Smooth muscle cell (in vitro differentiated cells): ENCODE measurements around the gene CD163. TPM values are rescaled to one million over a fixed set of nuclear protein-coding genes. Genes with fewer than 3 reads are reported as not detected.

Experiments used
- DNase-seq: peaks from one replicate; lab custom pipeline; 2025; ENCODE audit not compliant: unreplicated experiment; lab: John Stamatoyannopoulos, UW
- H2AFZ ChIP-seq: fragments of 200-600 bp; sonication (generic); 2 replicates; pipeline ENCODE4 v1.6.0; 2016; ENCODE audit warnings: antibody characterized with exemption, low read depth, mild to moderate bottlenecking
- H3F3A ChIP-seq: fragments of 200-600 bp; sonication (generic); 2 replicates; pipeline ENCODE4 v1.6.0; 2017; ENCODE audit warnings: antibody characterized with exemption, low read depth
- H3K27ac ChIP-seq: fragments of 200-600 bp; sonication (generic); 2 replicates; pipeline ENCODE4 v1.5.1; 2016; ENCODE audit warnings: low read depth, mild to moderate bottlenecking
- H3K27me3 ChIP-seq: fragments of 200-600 bp; sonication (generic); 2 replicates; pipeline ENCODE4 v1.6.1; 2016; ENCODE audit warnings: low read depth, mild to moderate bottlenecking
- H3K36me3 ChIP-seq: fragments of 200-600 bp; sonication (generic); 2 replicates; pipeline ENCODE4 v1.5.1; 2016; ENCODE audit warnings: low read depth
- H3K4me1 ChIP-seq: fragments of 200-600 bp; sonication (generic); 2 replicates; pipeline ENCODE4 v1.5.1; 2016; ENCODE audit warnings: low read depth
- H3K4me2 ChIP-seq: fragments of 200-600 bp; sonication (generic); 2 replicates; pipeline ENCODE4 v1.6.0; 2016; ENCODE audit warnings: mild to moderate bottlenecking
- H3K4me3 ChIP-seq: fragments of 200-600 bp; sonication (generic); 2 replicates; pipeline ENCODE4 v1.5.1; 2016; ENCODE audit warnings: mild to moderate bottlenecking
- H3K79me2 ChIP-seq: fragments of 200-600 bp; sonication (generic); 2 replicates; pipeline ENCODE4 v1.6.0; 2016; ENCODE audit warnings: low read depth, mild to moderate bottlenecking
- H3K9ac ChIP-seq: fragments of 200-600 bp; sonication (generic); 2 replicates; pipeline ENCODE4 v1.6.0; 2016; ENCODE audit warnings: low read depth
- H3K9me3 ChIP-seq: fragments of 200-600 bp; sonication (generic); replicated peaks from 2 replicates; pipeline ENCODE4 v1.5.1; 2016; ENCODE audit warnings: low read depth
- H4K20me1 ChIP-seq: fragments of 200-600 bp; sonication (generic); 2 replicates; pipeline ENCODE4 v1.6.0; 2016; ENCODE audit warnings: low read depth
- CTCF ChIP-seq: fragments of 200-600 bp; sonication (generic); IDR thresholded peaks from 2 replicates; pipeline ENCODE4 v1.5.1; 2017; ENCODE audit warnings: borderline replicate concordance, mild to moderate bottlenecking, antibody characterized with exemption; ENCODE audit not compliant: insufficient read depth, poor library complexity, severe bottlenecking
- WGBS: methylation state at CpG from one replicate; pipeline ENCODE4 v1.1.7; 2016; ENCODE audit warnings: low lambda C conversion rate; 5-methylcytosine and 5-hydroxymethylcytosine counted together
- polyA plus RNA-seq: library from polyadenylated mRNA; unstranded; fragments of >200 nt; fragmentation: Nextera tagmentation; extraction: Ambion mirVana; gene quantifications from 2 replicates; pipeline ENCODE4 v1.2.1, GENCODE V29; 2016
- total RNA-seq: library from RNA; depleted of rRNA; stranded (reverse); fragments of >200 nt; gene quantifications from 2 replicates; pipeline ENCODE4 v1.2.3, GENCODE V29; 2014

Gene CD163
- total and polyA plus RNA-seq, 2 experiments from 2014 or later = not detected

GRCh38 chr12:7495136-7495535, 8.4 kb downstream of the CD163 start:
- no peaks in the 10 kb centered on the region for H4K20me1 ChIP-seq
- H3K9me3 ChIP-seq = no peaks in the 10 kb centered on the region
- 89% methylated on average over 3 of the region's 3 CpGs for WGBS
- H3F3A ChIP-seq = no peaks in the 10 kb centered on the region
- peaks cover 6% of the 10 kb centered on the region for H3K27me3 ChIP-seq
- no peaks in the 10 kb centered on the region for H3K4me1 ChIP-seq
- no peak for DNase-seq
- H3K4me3 ChIP-seq = no peak overlapping the region
- no peak overlapping the region for H2AFZ ChIP-seq
- H3K27ac ChIP-seq = no peak overlapping the region
- H3K79me2 ChIP-seq = no peaks in the 10 kb centered on the region
- H3K4me2 ChIP-seq = no peak overlapping the region
- H3K36me3 ChIP-seq = no peaks in the 10 kb centered on the region
- no peak for TF ChIP-seq CTCF
- no peak overlapping the region for H3K9ac ChIP-seq

GRCh38 chr12:7493006-7493405, 10.6 kb downstream of the CD163 start:
- Histone ChIP-seq H3K4me3 (no peak overlapping the region), H3K36me3 (no peaks in the 10 kb centered on the region), H3K27me3 (peaks cover 10% of the 10 kb centered on the region), H3K79me2 (no peaks in the 10 kb centered on the region), H3K9ac (no peak overlapping the region), H3F3A (no peaks in the 10 kb centered on the region), H3K4me2 (no peak overlapping the region), H3K27ac (no peak overlapping the region), H3K4me1 (no peaks in the 10 kb centered on the region), H3K9me3 (no peaks in the 10 kb centered on the region), H4K20me1 (no peaks in the 10 kb centered on the region), H2AFZ (no peak overlapping the region)
- no peak for DNase-seq
- 86% methylated on average over 3 of the region's 3 CpGs for WGBS
- TF ChIP-seq CTCF = no peak

GRCh38 chr12:7486512-7486911, 17.1 kb downstream of the CD163 start:
- H3F3A ChIP-seq = no peaks in the 10 kb centered on the region
- no peak overlapping the region for H3K27ac ChIP-seq
- H3K79me2 ChIP-seq = no peaks in the 10 kb centered on the region
- no peak for TF ChIP-seq CTCF
- DNase-seq = no peak
- no peak overlapping the region for H3K9ac ChIP-seq
- no peak overlapping the region for H3K4me3 ChIP-seq
- H3K27me3 ChIP-seq = peaks cover 10% of the 10 kb centered on the region
- H3K4me2 ChIP-seq = no peak overlapping the region
- no peaks in the 10 kb centered on the region for H3K9me3 ChIP-seq
- H2AFZ ChIP-seq = no peak overlapping the region
- 89% methylated on average over 6 of the region's 6 CpGs for WGBS
- H3K36me3 ChIP-seq = no peaks in the 10 kb centered on the region
- H4K20me1 ChIP-seq = no peaks in the 10 kb centered on the region
- no peaks in the 10 kb centered on the region for H3K4me1 ChIP-seq

GRCh38 chr12:7485095-7485494, 18.5 kb downstream of the CD163 start:
- no peak overlapping the region for H3K4me2 ChIP-seq
- no peak for TF ChIP-seq CTCF
- no peak overlapping the region for H3K4me3 ChIP-seq
- no peaks in the 10 kb centered on the region for H3K36me3 ChIP-seq
- H3K9ac ChIP-seq = no peak overlapping the region
- H4K20me1 ChIP-seq = no peaks in the 10 kb centered on the region
- 70% methylated on average over 4 of the region's 4 CpGs for WGBS
- no peak for DNase-seq
- H3K27ac ChIP-seq = no peak overlapping the region
- H2AFZ ChIP-seq = no peak overlapping the region
- H3K4me1 ChIP-seq = no peaks in the 10 kb centered on the region
- H3F3A ChIP-seq = no peaks in the 10 kb centered on the region
- no peaks in the 10 kb centered on the region for H3K9me3 ChIP-seq
- no peaks in the 10 kb centered on the region for H3K79me2 ChIP-seq
- H3K27me3 ChIP-seq = peaks cover 4% of the 10 kb centered on the region
